Measurements from ENCODE around the gene NDUFB7.
A peak's percentile ranks its signal among the peaks of the same experiment; 100 is the strongest.
"Not testable (repeated sequence)": the region's sequence is repeated elsewhere in the genome, so short reads cannot be mapped to it uniquely, and the experiment has no call there.

Gene NDUFB7

GRCh38 chr19:14571695-14572490 lies at the start of gene NDUFB7:
Gene NDUFB7, minus strand, starts transcription at chr19:14572066. Its CDS starts 66 bp downstream, at chr19:14572000.
- peak; percentile 91 for DNase-seq

GRCh38 chr19:14619404-14619803 lies 47.5 kb upstream of the NDUFB7 start:
- no peak for DNase-seq

- DNase-seq: no peak
These were observed 44.5 kb upstream of the NDUFB7 start for GRCh38 chr19:14616407-14616806.

- DNase-seq: no peak
These were observed 43.8 kb upstream of the NDUFB7 start for GRCh38 chr19:14615623-14616022.

- DNase-seq: no peak
These were observed 42.2 kb upstream of the NDUFB7 start for GRCh38 chr19:14614099-14614412.

- DNase-seq: not testable (repeated sequence)
These were observed 41.7 kb upstream of the NDUFB7 start for GRCh38 chr19:14613399-14614098.

GRCh38 chr19:14612657-14613056 lies 40.8 kb upstream of the NDUFB7 start:
- DNase-seq: no peak

- DNase-seq: not testable (repeated sequence)
These were observed 40.4 kb upstream of the NDUFB7 start for GRCh38 chr19:14612242-14612641.

- no peak for DNase-seq
These were observed 39.2 kb upstream of the NDUFB7 start for GRCh38 chr19:14611051-14611450.

- DNase-seq: no peak
These were observed 34.8 kb upstream of the NDUFB7 start for GRCh38 chr19:14606627-14607026.

- no peak for DNase-seq
These were observed 32.1 kb upstream of the NDUFB7 start for GRCh38 chr19:14603990-14604387.

GRCh38 chr19:14599548-14600147 lies 27.8 kb upstream of the NDUFB7 start:
- DNase-seq: no peak

- no peak for DNase-seq
These were observed 23.7 kb upstream of the NDUFB7 start for GRCh38 chr19:14595558-14595957.

GRCh38 chr19:14589433-14589832 lies 17.6 kb upstream of the NDUFB7 start:
- not testable (repeated sequence) for DNase-seq

- not testable (repeated sequence) for DNase-seq
These were observed 13.3 kb upstream of the NDUFB7 start for GRCh38 chr19:14585187-14585586.

- DNase-seq: not testable (repeated sequence)
These were observed 12.5 kb upstream of the NDUFB7 start for GRCh38 chr19:14584372-14584771.

- no peak for DNase-seq
These were observed 11.1 kb upstream of the NDUFB7 start, which contains the start of gene CLEC17A for GRCh38 chr19:14582894-14583340. Gene CLEC17A, plus strand, starts transcription at chr19:14583084. Its CDS starts 77 bp downstream, at chr19:14583161.

GRCh38 chr19:14580623-14581237 lies 8.9 kb upstream of the NDUFB7 start:
- no peak for DNase-seq

- DNase-seq: no peak
These were observed 6.1 kb upstream of the NDUFB7 start for GRCh38 chr19:14577885-14578427.

- no peak for DNase-seq
These were observed 5.4 kb upstream of the NDUFB7 start for GRCh38 chr19:14577264-14577663.

GRCh38 chr19:14576363-14576762 lies 4.5 kb upstream of the NDUFB7 start:
- DNase-seq: no peak

- no peak for DNase-seq
These were observed 3.6 kb upstream of the NDUFB7 start for GRCh38 chr19:14575428-14575980.

Data from NCI-H1694 (cell line).